HG03520 (cell line): ENCODE data around the gene MADD.
"Not testable (repeated sequence)": the region's sequence is repeated elsewhere in the genome, so short reads cannot be mapped to it uniquely, and the experiment has no call there.

ENCODE experiments used
- ATAC-seq: cut with Tn5 transposase; IDR thresholded peaks from one replicate; pipeline ENCODE4 v1.9.1; 2021; ENCODE audit warnings: mild to moderate bottlenecking, moderate library complexity; ENCODE audit not compliant: unreplicated experiment

The MADD gene

DNA sequence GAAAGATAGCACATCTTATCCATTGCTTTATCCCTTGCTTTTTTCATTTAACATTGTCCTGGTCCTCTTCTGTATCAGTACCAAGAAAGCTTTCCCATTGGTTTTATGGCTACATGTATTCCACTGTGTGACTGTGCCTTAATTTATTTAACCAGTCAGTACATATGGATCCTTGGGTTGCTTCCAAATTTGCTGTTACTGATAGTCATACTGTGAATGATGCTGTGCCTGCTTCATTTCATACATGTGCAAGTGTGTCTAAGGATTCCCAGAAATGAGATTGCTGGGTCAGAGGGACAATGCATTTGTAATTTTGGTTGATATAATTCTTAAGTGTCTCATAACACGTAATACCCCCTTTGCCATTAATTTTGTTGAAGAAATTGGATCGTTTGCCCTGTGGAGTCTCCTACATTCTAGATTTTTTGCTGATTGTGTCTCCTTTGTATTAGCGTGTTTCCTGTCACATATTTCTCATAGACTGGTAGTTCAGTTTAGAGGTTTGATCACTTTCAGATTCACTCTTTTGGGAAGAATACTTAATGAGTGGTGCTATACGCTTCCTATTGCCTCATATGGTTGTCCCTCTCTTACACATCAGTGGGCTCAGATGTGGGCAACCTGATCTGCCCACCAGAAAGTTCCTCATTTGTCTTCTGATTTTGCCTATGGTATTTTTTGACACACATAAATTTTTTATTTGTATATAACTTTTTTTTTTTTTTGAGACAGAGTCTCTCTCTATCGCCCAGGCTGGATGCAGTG, 47.3 kb downstream of the MADD start:
- no peak for ATAC-seq

- ATAC-seq: no peak
These were observed 48.2 kb downstream of the MADD start for GRCh38 chr11:47318166-47318565.

- ATAC-seq: no peak
These were observed 54.6 kb downstream of the MADD start for GRCh38 chr11:47324520-47324919.

DNA sequence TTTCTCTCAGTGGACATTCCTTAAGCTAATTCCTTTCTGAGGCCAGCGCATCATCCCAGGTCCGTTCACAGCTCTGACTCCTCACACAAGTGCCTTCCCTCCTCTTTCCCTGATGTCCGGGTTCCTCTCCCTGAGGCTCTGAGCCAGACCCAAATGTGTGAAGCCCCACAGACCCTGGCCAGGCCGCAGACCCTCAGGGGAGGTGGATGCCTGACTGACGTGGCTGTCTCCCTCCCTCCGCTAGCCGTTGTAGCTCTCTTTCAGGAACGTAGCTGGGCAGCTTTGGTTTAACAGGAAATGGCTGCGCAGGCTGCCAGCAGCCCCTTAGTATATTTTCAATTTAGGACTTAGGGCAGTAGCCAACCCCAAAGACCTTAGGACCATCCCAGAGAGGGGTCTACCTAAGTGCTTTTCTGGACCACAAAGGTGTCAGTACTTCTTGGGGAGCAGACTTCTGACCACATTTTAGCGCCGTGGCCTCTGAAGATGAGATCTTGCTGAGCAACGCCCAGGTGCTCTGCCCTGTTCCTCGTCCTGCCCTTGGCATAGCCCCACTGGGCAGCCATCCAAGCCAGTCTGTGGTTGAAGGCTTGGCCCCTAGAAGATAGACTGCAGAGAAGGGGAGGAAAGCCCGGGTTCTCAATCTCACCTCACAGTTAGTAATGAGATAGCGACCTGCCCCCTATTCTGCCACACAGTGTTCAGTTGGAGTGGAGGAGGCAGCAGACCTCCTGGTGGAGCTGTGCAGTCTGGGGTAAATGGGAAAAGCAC, 55.5 kb downstream of the MADD start:
- ATAC-seq: no peak

DNA sequence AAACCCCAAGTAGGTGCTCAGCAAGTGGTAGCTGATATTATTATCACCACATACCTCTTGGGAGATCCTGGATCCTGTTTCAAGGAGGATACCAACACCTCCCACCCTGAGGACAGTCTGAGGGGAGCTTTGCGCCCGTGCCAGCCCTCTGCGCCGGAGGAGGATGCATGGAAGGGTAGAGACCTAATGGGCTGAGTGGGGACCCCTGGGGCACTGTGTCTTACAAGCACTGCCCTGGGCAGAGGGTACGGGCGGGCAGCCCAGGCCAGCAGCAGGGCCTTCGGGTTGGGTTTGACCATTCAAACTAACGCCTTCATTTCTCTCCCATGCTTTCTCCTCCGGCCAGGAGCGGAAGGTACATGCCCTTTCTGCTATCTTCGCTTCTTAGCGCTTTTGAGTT, 56.3 kb downstream of the MADD start:
- no peak for ATAC-seq

- ATAC-seq: no peak
These were observed 57.1 kb downstream of the MADD start for GRCh38 chr11:47327025-47327424.

GRCh38 chr11:47327949-47328348, 58.0 kb downstream of the MADD start:
- ATAC-seq: no peak

DNA sequence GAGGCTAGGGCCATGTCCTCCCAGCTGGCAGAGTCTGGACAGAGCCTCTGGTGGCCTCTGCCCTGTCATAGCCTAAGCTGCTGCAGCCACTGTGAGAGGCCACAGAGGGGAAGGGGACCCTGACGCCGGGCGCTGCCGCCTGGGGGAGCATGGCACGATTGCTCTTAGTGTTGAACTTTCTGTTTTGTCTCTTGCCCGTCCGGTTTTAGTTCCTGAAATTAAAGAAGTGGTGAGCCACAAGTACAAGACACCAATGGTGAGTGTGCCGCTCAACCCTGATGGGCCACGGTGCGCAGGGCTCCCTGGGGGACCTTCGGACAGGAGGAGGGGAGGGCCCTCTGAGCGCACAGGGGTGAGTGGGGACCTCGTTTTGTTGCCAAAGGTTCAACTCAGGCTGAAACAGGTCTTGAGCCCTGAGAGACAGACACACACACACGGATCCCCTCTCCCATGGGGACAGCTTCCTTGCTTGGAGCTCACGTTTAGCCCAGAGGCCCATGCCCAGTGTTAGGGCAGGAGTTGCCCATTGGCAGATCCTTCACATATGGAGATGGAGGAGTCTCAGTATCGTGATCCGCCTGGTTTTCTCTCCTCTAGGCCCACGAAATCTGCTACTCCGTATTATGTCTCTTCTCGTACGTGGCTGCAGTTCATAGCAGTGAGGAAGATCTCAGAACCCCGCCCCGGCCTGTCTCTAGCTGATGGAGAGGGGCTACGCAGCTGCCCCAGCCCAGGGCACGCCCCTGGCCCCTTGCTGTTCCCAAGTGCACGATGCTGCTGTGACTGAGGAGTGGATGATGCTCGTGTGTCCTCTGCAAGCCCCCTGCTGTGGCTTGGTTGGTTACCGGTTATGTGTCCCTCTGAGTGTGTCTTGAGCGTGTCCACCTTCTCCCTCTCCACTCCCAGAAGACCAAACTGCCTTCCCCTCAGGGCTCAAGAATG, 58.8 kb downstream of the MADD start:
- no peak for ATAC-seq

DNA sequence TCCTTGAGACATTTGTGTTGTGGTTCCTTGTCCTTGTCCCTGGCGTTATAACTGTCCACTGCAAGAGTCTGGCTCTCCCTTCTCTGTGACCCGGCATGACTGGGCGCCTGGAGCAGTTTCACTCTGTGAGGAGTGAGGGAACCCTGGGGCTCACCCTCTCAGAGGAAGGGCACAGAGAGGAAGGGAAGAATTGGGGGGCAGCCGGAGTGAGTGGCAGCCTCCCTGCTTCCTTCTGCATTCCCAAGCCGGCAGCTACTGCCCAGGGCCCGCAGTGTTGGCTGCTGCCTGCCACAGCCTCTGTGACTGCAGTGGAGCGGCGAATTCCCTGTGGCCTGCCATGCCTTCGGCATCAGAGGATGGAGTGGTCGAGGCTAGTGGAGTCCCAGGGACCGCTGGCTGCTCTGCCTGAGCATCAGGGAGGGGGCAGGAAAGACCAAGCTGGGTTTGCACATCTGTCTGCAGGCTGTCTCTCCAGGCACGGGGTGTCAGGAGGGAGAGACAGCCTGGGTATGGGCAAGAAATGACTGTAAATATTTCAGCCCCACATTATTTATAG, 59.6 kb downstream of the MADD start:
- ATAC-seq: no peak

DNA sequence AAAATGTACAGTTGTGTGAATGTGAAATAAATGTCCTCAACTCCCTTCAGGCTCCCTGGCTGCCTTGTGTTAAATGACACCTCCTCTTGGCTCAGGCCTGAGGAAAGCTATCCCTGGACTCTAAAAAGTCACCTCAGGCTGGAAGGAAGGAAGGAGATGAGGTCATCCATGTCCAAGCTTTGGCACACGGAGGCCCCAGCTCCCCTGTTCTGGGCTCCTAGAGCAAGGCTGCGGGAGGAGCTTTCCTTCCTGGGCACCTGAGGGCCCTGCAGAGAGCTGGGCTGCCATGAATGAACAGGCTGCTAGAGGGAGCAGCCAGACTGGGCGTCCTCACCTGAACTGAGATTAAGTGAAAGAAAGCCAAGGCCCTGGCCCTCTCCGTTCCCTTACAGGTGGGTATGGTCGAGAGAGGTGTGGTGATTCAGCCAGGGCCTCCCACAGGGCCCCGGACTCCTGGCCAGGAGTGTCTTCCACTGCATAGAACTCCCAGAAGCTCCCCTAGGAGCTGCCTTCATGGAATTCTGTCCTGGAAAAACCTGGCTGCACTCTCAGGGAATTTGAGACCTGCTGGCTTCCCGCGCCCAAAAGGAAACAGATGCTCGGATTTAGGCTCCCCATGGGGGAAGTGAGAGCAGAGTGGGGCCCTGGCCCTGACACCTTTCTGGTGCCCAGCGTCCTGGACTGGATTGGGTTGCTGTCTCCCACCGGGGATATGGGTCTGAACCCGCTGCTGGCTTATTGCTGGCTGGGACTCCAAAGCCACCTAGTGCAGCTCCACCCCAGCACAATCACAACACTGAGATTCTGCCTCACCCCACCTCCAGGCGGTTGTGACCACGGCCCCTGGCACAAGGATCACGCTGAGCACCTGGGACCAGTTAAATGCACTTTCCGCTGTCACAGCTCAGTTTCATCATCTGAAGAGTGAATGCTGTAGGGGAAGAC, 60.3 kb downstream of the MADD start:
- no peak for ATAC-seq

- ATAC-seq: no peak
These were observed 61.7 kb downstream of the MADD start for GRCh38 chr11:47331454-47332302.

DNA sequence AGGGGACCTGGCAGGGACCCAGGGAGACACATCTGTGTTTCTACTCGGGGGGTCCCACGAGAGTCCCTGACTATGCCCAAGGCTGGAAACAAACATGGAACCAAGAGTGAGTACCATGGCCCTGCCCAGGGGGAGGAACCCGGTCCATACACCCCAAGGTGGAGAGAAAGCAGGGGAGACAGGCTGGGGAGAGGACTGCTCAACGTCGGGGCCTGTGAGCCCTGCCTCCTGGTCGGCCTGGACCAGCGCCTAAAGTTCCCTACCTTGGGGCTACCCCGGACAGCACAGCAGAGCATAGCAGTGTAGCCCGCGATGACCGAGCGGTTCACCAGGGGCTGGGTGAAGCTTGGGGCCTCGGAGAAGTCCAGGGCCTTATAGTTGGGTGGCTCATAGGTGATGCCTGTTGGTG, 62.4 kb downstream of the MADD start:
- ATAC-seq: no peak

- no peak for ATAC-seq
These were observed 63.0 kb downstream of the MADD start for GRCh38 chr11:47332791-47333525.

DNA sequence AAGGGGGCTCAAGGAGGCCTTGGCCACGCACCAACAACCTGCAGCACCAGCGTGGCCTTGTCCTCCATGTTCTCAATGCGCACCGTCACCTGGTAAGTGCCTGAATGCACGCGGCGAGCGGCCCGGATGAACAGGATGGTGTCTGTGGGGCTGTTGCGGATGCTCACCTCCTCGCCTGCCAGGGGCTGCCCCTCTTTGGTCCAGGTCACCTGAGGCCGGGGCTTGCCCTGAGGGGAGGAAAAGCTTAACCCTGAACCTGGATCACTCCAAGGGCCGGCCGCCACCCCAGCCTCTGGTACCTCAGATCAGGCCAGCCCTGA, 63.6 kb downstream of the MADD start:
- no peak for ATAC-seq

DNA sequence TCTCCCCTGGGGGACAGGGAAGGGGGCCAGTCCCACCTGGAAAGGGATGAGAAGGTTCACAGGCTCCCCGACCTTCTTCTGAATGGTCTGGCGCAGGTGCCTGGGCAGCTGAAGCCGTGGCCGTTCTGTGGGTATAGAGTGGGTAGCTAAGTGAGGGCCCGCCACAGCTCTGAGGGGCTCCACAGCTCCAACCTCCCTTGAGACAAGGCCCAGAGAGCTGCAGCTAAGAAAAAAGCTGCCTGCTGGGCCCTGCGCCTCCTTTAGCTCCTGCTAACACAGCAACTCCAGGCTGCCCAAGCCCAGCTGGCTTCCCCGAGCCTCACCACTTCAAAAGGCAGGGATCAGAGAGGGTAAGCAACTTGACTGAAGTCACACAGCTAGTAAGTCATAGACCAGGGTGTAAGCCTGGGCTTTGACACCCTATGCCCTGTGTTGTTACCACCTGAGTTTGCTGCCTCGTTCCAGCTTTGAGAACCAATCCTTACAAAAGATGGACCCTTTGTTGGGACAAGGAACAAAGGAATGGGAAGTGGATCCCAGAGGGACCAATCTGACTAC, 64.0 kb downstream of the MADD start:
- no peak for ATAC-seq

DNA sequence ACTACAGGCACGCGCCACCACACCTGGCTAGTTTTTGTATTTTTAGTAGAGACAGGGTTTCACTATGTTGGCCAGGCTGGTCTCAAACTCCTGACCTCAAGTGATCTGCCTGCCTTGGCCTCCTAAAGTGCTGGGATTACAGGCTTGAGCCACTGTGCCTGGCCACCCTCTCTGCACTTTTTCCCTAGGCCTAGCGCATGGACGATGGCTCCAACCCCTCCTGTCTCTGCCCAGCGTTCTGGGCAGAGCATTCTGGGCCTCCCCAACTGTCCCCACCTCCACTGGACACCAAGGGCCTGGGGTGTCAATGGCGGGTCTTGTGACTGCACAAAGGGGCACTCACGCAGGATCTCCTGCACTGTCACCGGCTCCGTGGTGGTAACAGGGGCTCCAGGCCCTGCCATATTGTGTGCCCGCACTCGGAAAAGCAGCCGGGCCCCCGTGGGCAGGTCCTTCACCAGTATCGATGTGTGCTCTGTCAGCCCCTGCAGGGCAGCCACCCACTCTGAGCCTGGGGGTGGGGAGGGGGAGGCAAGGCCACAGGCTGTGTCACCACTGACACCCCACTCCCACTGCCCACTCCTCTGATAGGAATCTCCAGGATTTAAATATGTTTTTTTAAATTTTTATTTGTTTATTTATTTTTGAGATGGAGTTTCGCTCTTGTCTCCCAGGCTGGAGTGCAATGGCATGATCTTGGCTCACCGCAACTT, 64.9 kb downstream of the MADD start:
- not testable (repeated sequence) for ATAC-seq

DNA sequence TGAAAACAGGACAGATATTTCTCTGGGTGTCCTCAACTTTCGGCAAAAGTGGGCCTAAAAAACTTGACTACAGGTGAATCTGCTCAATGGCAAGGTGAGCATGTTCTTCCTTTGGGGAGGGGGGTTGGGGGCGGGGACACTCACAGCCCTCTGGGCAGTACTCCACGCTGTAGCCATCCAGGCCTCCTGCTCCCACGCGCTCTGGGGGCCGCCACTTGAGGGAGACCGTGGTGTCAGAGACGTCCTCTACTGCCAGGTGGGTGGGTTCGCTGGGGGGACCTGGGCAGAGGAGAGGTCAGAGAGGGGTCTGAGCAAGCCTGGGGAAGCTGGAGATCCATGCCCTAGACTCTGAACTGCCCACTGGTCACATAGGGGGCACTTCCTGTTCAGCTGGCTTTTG, 65.8 kb downstream of the MADD start:
- no peak for ATAC-seq

GRCh38 chr11:47336595-47336994, 66.7 kb downstream of the MADD start:
- ATAC-seq: no peak
